Heart left ventricle (tissue), 13 donors: ENCODE measurements around the gene POMT1.

ENCODE experiments used
- CTCF ChIP-seq, 12 donors: fragments of 200-600 bp; sonication (generic) in 4 of 12; IDR thresholded peaks; one replicate each; pipeline versions ENCODE4 v1.5.0 to v1.8.0; 2018 to 2022; ENCODE audit warnings: antibody characterized with exemption in 12 of 12, mild to moderate bottlenecking in 5 of 12
- POLR2A ChIP-seq, 2 donors: fragments of 450-650 bp; IDR thresholded peaks; one replicate each; pipeline ENCODE4 v1.6.1; 2017; ENCODE audit warnings: antibody characterized with exemption in 2 of 2, mild to moderate bottlenecking in 2 of 2, moderate library complexity in 2 of 2
- donor health status: ischemic (EF 13 %, LVEDD 7.1; RV severe dilation, severe dysfunction).
- donor health status: DM: no; HTN: yes; CAD: no.
- donor health status: DM: no; HTN: no; CAD: no.
- donor health status: ischemic (EF 25% LVEDD 6.9; RV normal size, moderate dysfunction).
- donor health status: ischemic (EF 25% LVEDD 5.7; RV mildly dilated, moderate dysfunction).
- donor health status: ischemic (EF 35%, LVEDD 5.7; RV mildly dilated, moderate dysfunction).
- donor health status: nonischemic (EF 11% LVEDD 7.7; RV severe dilation, severe dysfunction).
- donor health status: DM: yes; HTN: yes; CAD: no.
- donor health status: PGD.
- donor health status: ischemic (EF 29% LVEDD 5.4; RV normal size, mild dysfunction).
- donor health status: nonischemic (EF 23%, LVEDD 6.1; RV moderate dilation, normal function).

GRCh38 chr9:131521822-131522221 lies 19.1 kb downstream of the POMT1 start:
- TF ChIP-seq CTCF (IDR thresholded peaks at IDR 0.05) (no peak), POLR2A (IDR thresholded peaks at IDR 0.05) (no peak)
